Aorta (tissue), 5 donors: Measurements from ENCODE around the gene CORO6. TPM values are rescaled to one million over a fixed set of nuclear protein-coding genes. Genes with fewer than 3 reads are reported as not detected.
A peak's percentile ranks its signal among the peaks of the same experiment; 100 is the strongest.

ENCODE experiments used
- ATAC-seq: fragments of 200-7000 bp; cut with Tn5 transposase; one replicate; pipeline ENCODE4 v1.9.1; 2022; ENCODE audit warnings: moderate library complexity; ENCODE audit not compliant: low FRiP score
- DNase-seq, 2 donors: peaks; one replicate each; pipeline ENCODE4 v3.0.0-alpha.2; 2020
- H3K27ac ChIP-seq, 2 donors: one replicate each; pipeline ENCODE4 v1.5.1; 2013; ENCODE audit warnings: low read length in 2 of 2, mild to moderate bottlenecking in 2 of 2, moderate library complexity in 2 of 2, control low read depth in 1 of 2, inconsistent platforms in 1 of 2, low read depth in 1 of 2
- H3K27me3 ChIP-seq, 2 donors: one replicate each; pipeline ENCODE4 v1.6.1; 2013; ENCODE audit warnings: control low read depth in 1 of 2, low read length in 1 of 2, mild to moderate bottlenecking in 1 of 2, moderate library complexity in 1 of 2; ENCODE audit not compliant: insufficient read depth in 2 of 2, control insufficient read depth in 1 of 2
- H3K36me3 ChIP-seq, 2 donors: one replicate each; pipeline ENCODE4 v1.6.1; 2013; ENCODE audit warnings: control low read depth in 1 of 2, low read length in 1 of 2, mild to moderate bottlenecking in 1 of 2; ENCODE audit not compliant: insufficient read depth in 2 of 2, control insufficient read depth in 1 of 2
- H3K4me1 ChIP-seq, 2 donors: one replicate each; pipeline ENCODE4 v1.6.1; 2013; ENCODE audit warnings: low read length in 2 of 2, control low read depth in 1 of 2, mild to moderate bottlenecking in 1 of 2, moderate library complexity in 1 of 2; ENCODE audit not compliant: insufficient read depth in 2 of 2, control insufficient read depth in 1 of 2
- H3K4me3 ChIP-seq, 2 donors: one replicate each; pipeline ENCODE4 v1.5.1; 2013; ENCODE audit warnings: low read length in 2 of 2, control low read depth in 1 of 2, mild to moderate bottlenecking in 1 of 2
- H3K9me3 ChIP-seq: one replicate; pipeline ENCODE4 v1.6.1; 2013; ENCODE audit warnings: mild to moderate bottlenecking, low read length; ENCODE audit not compliant: control insufficient read depth
- WGBS, 2 donors: extraction: QIAGEN DNeasy Blood & Tissue Kit; methylation state at CpG; one replicate each; pipeline ENCODE4 v1.1.7; 2013; 5-methylcytosine and 5-hydroxymethylcytosine counted together
- intact Hi-C, 2 donors: fragments of 100-400 bp; cut with DNase I; formaldehyde crosslinking; loops; one replicate each; pipeline versions ENCODE4 v1.14.2 to v1.15.0; 2022
- polyA plus RNA-seq, 2 donors: library from polyadenylated mRNA; stranded (reverse); fragments of 200-250 nt; gene quantifications; one replicate each; pipeline ENCODE4 v1.2.3, GENCODE V29; 2013
- total RNA-seq, 2 donors: library from RNA; stranded (reverse); fragmentation: NEBNext Ultra II Directional; extraction: Animal tissue kit (Norgen Biotek cat#: 25700); gene quantifications; one replicate each; pipeline ENCODE4 v1.2.1, GENCODE V29; 2021
- donor health status: healthy with polysubstance abuse.
- donor health status: Bipolar disorder and iron deficiency.
- donor health status: DM: no; HTN: no; CAD: no.
- donor health status: DM: no; HTN: no; CAD: no.
- donor health status: DM: yes; HTN: yes; CAD: no.

Gene CORO6
- total and polyA plus RNA-seq, 4 donors, result 2.9 to 51.6 (median 11.1) TPM

DNA sequence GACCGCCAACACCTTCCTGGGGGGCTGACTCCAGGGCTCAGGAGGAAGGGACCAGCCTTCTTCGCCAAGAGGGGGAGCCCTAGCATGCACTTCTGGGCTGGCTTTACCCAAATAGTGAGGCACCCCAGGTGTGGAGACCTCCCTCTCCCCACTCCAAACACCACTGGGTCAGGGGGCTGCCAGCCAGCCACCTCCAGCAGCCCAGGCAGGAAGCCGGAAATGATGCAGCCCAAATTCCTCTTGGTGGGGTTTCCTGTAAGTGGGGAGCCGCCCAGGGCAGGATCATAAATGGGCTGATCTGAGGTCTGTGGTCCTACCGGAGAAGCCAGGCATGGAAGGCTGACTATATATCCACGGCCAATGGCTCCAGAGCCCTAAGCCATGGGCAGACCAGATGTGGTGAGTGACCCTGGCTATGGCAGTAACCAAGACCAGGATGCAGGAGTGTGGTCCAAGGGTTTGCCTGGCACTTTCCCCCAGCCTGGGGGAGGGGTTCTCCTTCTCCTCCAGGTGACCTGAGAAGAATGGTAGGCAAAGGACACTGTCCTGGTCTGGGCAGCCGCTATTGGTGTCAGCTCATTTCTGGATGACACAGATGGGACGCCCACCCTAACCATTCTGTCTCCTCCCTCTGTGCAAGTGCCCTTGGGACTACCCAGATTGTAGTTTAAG, 37.5 kb downstream of the CORO6 start:
- no peaks in the 10 kb centered on the region for H3K4me1 ChIP-seq
- H3K27me3 ChIP-seq, result no peaks in the 10 kb centered on the region
- no peak overlapping the region for H3K4me3 ChIP-seq
- no peaks in the 10 kb centered on the region for H3K36me3 ChIP-seq
- DNase-seq (peak in 1 of 2 donors; percentile 76), ATAC-seq (no peak)
- WGBS, 2 donors, result 86 to 87% methylated on average over 7 to 8 of the region's 8 CpGs
- intact Hi-C loops, result loop anchor here (5.0 kb wide), 2 partner anchors 37 to 192 kb away; partner anchors contain the start of gene CORO6 (in 1 of the 2)
- no peaks in the 10 kb centered on the region for H3K9me3 ChIP-seq
- no peak overlapping the region for H3K27ac ChIP-seq

DNA sequence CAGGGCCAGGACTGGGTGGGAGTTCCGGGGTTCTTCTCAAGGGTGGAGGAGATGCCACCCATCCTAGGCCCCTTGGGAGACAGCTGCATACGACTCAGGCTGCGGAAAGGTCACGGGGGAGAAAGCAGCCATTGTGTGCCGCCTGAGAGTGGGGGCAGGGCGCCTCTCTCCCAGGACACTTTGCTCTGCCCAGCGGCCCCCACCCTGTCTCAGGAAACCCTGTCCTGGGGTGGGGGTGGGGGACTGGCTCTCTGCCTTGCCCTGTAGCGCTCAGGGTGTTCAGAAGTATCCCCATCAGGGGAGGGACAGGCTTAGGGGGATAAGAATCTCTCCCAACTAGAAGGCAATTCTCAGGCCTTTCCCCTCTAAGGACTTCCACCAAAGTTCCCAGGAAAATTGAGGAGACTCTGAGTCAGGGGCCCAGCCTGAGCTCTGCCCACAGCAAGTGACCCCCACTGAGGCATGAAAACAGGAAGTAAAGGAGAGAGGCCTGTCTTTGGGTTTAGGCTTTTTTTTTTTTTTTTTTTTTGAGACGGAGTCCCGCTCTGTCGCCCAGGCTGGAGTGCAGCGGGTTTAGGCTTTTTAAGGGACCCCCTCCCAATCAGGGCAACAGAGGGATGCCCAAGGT, 38.1 kb downstream of the CORO6 start:
- Histone ChIP-seq H3K4me1 (no peaks in the 10 kb centered on the region), H3K36me3 (no peaks in the 10 kb centered on the region), H3K27me3 (no peaks in the 10 kb centered on the region), H3K27ac (no peak overlapping the region), H3K9me3 (no peaks in the 10 kb centered on the region), H3K4me3 (no peak overlapping the region)
- ATAC-seq (no peak), DNase-seq (no peak)
- 72 to 81% methylated on average over 12 of the region's 12 CpGs for WGBS, 2 donors
- intact Hi-C loops, result loop anchor here (5.0 kb wide), 3 partner anchors 38 to 348 kb away; partner anchors contain the start of genes CORO6 (in 1 of the 2) and SSH2 (in 1 of the 2)

DNA sequence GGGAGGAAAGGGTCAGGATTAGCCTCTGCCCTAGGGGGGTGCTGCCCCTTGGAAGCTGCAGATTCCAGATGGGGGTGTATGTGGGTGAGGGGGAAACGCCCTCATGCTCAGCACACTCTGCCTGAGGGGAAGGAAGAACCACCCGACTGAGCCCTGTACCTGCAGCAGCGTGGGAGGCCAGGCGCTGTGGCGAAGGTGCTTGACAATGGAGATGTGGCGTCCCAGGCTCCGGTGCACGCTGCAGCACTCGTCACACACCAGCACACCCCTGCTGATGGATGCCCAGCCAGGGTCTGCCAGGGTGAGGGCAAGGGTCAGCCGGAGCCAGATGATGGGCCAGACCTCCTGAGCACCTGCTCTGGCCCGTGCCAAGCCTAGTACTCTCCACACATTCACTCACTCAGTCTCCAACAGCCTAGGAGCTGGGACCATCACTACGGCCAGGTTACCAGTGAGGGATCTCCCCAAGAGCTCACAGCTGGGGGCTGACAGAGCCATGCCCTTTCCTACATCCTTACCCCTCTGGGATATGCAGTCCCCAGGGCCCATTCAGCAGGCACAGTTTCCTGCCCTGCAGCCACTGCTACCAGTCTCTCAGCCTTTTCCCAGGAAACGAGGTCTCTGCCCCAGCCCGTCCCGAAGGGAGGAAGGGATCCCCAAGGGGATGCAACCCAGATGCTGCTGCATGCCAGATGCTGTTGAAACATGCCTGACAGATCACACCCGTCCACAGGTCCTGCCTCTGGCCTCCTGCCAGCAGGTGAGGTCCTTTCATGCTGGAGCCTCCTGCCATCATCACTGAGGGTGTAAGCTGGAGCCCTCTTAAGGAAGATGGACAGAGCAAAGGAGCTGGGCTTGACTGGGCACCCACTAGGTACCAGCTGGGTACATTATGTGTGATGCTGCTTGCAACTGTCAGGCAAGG, 39.1 kb downstream of the CORO6 start:
- Histone ChIP-seq H3K27ac (no peak overlapping the region), H3K36me3 (no peaks in the 10 kb centered on the region), H3K4me3 (no peak overlapping the region), H3K27me3 (no peaks in the 10 kb centered on the region), H3K9me3 (no peaks in the 10 kb centered on the region), H3K4me1 (no peaks in the 10 kb centered on the region)
- DNase-seq (no peak), ATAC-seq (no peak)
- 88 to 90% methylated on average over 16 of the region's 16 CpGs for WGBS, 2 donors
- intact Hi-C loops, result loop anchor here in 1 of 2 donors (5.0 kb wide), 2 partner anchors 194 to 349 kb away; partner anchors contain the start of gene SSH2

DNA sequence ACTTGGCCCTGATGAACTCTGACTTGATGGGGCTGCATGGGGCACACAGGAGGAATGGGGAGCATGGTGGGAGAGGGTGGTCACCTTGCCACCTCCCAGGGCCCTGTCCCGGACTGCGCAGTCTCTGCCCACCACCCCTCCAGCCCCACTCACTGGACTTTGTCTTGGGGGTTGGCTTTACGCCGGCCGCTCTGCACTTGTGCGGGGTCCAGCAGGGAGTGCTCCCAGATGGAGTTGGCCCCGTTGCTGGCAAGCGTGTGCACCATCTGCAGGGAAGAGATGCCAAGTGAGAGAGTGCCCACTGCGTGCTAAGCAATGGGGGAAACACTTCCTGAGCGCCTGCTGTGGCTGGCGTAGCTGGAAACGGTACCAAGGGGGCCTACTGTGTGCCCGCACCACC, 39.9 kb downstream of the CORO6 start:
- no peak overlapping the region for H3K27ac ChIP-seq

DNA sequence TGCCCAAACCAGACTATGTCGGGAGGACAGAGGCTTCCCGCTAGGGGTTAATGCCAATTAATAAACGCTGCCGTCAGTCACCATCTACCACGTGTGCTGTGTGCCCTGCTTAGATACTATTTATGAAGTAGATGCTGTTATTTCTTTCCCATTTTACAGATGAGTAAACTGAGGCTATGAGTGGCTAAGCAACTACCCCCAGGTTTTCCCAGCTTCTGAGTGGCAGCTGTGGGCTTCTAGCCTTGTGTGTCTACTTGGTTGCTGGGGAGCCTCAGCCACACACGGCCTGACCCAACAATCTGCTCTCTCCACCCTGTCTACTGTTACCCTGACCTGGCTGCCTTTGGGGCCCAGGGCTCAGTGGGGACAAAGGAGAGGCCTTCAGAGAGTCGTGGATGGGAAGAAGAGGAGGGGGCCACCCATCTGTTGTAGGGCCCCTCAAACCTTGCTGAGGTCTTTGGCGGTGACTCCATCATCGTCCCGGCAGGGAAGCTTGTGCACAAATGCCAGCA, 40.4 kb downstream of the CORO6 start:
- no peaks in the 10 kb centered on the region for H3K9me3 ChIP-seq
- H3K27ac ChIP-seq, result no peak overlapping the region
- no peak overlapping the region for H3K4me3 ChIP-seq
- intact Hi-C loops, result loop anchor here in 1 of 2 donors (5.0 kb wide), 2 partner anchors 195 to 350 kb away; partner anchors contain the start of gene SSH2
- no peaks in the 10 kb centered on the region for H3K27me3 ChIP-seq
- no peak for DNase-seq
- WGBS, 2 donors, result 69 to 79% methylated on average over 10 of the region's 10 CpGs
- no peak for ATAC-seq
- H3K36me3 ChIP-seq, result no peaks in the 10 kb centered on the region
- H3K4me1 ChIP-seq, result no peaks in the 10 kb centered on the region

More for the DNA sequence above, 39.9 kb downstream of the CORO6 start:
- Histone ChIP-seq H3K4me1 (no peaks in the 10 kb centered on the region), H3K4me3 (no peak overlapping the region), H3K36me3 (no peaks in the 10 kb centered on the region), H3K9me3 (no peaks in the 10 kb centered on the region), H3K27me3 (no peaks in the 10 kb centered on the region)
- intact Hi-C loops, result loop anchor here in 1 of 2 donors (5.0 kb wide), 2 partner anchors 195 to 350 kb away; partner anchors contain the start of gene SSH2
- 81 to 82% methylated on average over 13 of the region's 13 CpGs for WGBS, 2 donors
- no peak for DNase-seq
- no peak for ATAC-seq

DNA sequence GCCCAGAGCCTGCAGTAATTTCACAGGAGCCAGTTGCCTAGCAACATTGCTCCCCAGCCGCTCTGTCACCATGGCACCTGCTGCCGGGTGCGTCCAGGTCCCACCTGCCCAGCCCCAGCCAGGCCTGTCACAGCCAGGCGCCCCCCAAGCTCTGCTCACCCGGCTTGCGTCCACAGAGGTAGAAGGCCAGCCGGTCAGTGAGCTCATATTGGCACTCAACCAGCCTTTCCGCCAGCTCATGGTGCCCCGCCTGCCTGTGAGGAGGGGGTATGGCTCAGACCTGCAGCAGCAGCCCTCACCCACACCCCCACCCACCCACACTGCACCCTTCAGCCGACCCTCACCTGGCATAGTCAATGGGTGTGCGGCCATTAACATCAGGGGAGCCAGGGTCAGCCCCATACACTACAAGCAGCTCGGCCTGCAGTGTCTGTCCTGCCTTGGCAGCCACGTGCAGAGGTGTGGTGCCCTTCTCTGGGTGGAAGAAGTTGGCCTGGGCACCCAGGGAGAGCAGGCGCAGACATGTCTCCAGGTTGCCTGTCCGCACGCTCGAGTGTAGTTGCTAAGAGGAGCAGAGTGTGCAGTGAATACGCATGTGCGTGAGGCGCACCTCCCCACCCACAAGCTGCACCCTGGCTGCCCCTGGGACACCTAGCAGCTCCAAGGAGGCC, 41.0 kb downstream of the CORO6 start:
- ATAC-seq, result no peak
- Histone ChIP-seq H3K9me3 (no peaks in the 10 kb centered on the region), H3K27me3 (no peaks in the 10 kb centered on the region), H3K36me3 (no peaks in the 10 kb centered on the region), H3K27ac (no peak overlapping the region), H3K4me1 (no peaks in the 10 kb centered on the region), H3K4me3 (no peak overlapping the region)
- intact Hi-C loops, result loop anchor here in 1 of 2 donors (5.0 kb wide), 2 partner anchors 196 to 351 kb away; partner anchors contain the start of gene SSH2
- no peak for DNase-seq
- WGBS, 2 donors, result 77 to 80% methylated on average over 20 of the region's 20 CpGs

DNA sequence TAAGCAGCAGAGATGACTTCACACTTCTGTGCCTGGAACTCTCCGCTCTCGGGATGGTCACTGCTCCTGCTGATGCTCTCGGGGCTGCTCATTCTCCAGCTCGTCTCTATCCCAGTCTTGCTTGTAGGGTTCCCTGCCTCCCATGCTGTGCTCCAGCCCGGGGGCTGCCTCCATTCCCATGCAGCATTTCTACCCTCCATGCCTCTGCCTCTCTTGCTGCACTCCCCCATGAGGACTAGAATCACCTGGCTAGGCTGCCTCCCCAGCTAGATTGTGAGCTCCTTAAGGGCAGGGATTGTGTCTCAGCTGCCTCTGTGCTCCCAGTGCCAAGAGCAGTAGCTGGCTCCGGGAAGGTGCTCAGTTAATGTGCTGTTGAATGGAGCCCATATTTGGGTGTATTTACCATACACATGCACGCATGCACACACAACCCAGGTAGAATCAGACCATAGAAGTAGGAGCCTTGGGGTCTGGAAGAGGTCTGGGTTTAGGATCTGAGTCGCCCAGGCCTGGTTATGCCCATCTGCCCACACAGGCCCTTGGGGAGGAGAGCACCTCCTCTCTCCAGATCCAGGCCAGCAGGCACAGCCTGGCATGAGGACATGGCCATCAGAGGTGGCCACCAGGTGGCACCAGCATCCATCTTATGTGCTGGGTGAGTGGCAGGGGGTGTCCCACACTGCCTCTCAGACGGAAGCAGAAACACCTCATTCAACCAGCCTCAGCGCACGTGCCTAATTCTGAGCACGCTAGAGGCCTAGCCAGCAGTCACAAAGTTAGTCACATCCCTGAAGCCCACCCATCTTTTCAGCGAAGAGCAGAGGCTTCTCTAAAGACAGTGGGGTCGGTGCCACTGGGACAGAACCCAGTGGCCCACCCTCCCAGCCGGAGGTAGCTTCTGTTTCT, 42.6 kb downstream of the CORO6 start:
- Histone ChIP-seq H3K9me3 (no peaks in the 10 kb centered on the region), H3K4me3 (no peak overlapping the region), H3K27me3 (no peaks in the 10 kb centered on the region), H3K36me3 (no peaks in the 10 kb centered on the region), H3K27ac (no peak overlapping the region), H3K4me1 (no peaks in the 10 kb centered on the region)
- DNase-seq (peak; percentile 89 to 96), ATAC-seq (peak; percentile 86)
- intact Hi-C loops, result loop anchor here in 1 of 2 donors (5.0 kb wide), 2 partner anchors 197 to 352 kb away; partner anchors contain the start of gene SSH2
- WGBS, 2 donors, result 53 to 57% methylated on average over 15 of the region's 15 CpGs
